Stimulated activated CD8-positive, alpha-beta memory T cell treated with anti-CD3 and anti-CD28 coated beads, Interleukin-15, amount 100 ng/mL, for 1 hour (primary cell): ENCODE measurements around the gene QSOX2.
"Not testable (repeated sequence)": the region's sequence is repeated elsewhere in the genome, so short reads cannot be mapped to it uniquely, and the experiment has no call there.

ENCODE experiments used
- DNase-seq: peaks from one replicate; pipeline ENCODE4 v3.0.0-alpha.2; 2020; ENCODE audit warnings: low read depth

QSOX2 gene

GRCh38 chr9:136236471-136237410 lies 8.9 kb downstream of the QSOX2 start:
- DNase-seq, result not testable (repeated sequence)

- DNase-seq, result no peak
Observed at GRCh38 chr9:136235709-136236455, 9.7 kb downstream of the QSOX2 start.

GRCh38 chr9:136235171-136235570 lies 10.4 kb downstream of the QSOX2 start:
- no peak for DNase-seq

DNA sequence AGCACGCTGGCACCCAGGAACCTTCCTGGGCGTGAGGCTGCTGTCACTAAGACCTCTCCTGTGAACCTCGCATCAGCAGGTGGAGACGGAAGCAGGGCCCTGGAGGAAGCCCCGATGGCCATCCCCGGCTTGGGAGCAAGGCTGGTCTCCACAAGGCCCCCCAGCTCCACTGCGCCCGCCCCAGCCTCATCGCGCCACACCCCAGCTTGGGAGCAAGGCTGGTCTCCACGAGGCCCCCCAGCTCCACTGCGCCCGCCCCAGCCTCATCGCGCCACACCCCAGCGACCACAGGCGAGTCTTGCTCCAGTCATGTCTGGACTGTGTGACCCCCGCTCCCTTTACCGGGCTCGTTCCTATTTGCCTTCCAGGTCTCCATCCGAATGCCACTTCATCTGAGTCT lies 11.0 kb downstream of the QSOX2 start:
- no peak for DNase-seq

- no peak for DNase-seq
Observed at GRCh38 chr9:136233868-136234267, 11.7 kb downstream of the QSOX2 start.

DNA sequence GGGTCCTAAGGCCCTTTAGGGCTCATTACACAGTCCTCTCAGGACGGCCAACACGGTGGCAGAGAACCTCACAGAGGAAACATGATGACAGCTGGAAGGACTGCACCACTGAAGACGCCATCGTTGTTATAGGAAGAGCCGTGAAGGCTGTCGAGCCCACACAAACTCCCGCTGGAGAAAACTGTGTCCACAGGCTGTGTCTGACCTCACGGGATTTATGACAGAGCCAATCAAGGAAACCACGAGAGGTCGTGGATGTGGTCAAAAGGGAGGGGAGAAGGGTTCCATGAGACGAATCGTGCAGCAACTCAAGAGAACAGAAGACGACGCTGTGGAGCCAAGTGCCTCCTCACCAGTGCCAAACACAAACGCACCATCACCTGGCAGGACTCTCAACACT lies 12.2 kb downstream of the QSOX2 start:
- no peak for DNase-seq

DNA sequence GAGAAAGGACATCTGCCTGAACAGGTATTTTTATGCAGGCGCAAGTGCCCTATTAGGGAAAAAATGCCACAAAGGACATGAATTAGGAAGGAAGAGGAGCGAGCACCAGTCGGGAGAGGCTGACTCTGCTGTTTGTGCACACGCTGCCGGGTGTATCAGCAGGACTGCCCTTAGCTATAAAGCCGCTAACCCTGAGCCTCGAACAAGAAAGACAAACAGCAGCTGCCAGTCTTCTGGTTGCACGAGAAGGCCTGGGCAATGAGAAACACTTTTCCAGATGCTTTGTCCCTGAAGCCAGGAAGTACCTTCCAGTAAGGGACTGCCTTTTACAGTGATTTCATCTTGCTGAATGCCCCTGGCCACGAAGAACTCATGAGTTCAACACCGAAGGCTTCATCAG lies 12.6 kb downstream of the QSOX2 start:
- DNase-seq, result no peak

DNA sequence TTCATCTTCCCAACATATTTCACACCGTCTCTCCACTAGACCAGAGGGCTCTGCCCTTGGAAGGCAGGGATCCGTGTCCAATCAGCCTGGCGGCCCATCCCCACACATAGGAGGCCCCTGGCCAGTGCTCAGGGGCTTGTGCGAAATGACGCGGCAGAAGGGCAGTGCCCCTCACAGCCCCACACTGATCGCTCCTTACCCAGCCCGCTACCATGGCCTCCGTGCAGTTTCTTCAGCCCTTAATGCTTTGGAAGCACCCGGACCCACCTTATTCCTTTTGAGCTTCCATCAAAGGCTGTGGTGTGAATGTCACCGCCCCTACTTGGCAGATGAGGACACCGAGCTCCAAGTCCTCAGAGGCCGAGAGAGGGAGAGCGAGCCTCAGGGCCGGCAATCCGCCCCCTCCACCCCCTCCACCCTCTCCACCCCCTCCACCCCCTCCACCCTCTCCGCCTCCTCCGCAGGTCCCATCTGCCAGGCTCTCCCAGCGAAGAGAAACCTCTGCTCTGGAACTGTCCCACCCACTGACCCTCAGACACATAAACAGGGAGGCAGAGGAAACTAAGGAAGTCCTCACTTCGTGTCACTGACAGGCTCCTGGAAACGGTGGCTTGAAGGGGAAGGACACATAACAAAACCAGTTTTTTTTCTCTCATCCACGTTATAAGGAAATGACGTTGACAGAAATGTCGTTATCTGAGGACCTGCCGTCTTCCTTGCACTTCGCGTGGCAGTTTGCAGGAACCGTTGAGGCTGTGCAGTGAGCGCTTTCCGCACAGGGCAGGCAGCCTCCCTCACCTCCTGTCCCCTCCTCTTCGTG lies 13.9 kb downstream of the QSOX2 start:
- DNase-seq, result no peak

GRCh38 chr9:136230773-136231172 lies 14.8 kb downstream of the QSOX2 start:
- DNase-seq, result no peak

DNA sequence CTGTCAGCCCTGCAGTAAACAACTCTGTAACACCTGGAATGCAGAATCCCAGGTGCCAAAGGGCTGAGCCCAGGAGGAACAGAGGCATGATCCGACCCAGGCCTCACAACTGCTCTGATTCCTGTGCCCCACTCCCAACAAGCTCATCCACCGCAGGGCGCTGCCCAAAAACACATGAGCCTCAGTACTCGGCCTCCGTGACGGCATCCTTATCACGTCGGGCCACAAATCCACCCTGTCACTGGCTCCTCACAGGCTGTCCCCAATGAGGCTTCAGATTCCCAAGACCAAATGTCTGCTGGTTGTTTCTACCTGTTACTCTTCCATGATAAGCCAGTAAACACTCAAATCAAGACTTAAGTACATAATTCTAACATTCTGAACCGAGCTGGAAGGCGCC lies 15.2 kb downstream of the QSOX2 start:
- no peak for DNase-seq

DNA sequence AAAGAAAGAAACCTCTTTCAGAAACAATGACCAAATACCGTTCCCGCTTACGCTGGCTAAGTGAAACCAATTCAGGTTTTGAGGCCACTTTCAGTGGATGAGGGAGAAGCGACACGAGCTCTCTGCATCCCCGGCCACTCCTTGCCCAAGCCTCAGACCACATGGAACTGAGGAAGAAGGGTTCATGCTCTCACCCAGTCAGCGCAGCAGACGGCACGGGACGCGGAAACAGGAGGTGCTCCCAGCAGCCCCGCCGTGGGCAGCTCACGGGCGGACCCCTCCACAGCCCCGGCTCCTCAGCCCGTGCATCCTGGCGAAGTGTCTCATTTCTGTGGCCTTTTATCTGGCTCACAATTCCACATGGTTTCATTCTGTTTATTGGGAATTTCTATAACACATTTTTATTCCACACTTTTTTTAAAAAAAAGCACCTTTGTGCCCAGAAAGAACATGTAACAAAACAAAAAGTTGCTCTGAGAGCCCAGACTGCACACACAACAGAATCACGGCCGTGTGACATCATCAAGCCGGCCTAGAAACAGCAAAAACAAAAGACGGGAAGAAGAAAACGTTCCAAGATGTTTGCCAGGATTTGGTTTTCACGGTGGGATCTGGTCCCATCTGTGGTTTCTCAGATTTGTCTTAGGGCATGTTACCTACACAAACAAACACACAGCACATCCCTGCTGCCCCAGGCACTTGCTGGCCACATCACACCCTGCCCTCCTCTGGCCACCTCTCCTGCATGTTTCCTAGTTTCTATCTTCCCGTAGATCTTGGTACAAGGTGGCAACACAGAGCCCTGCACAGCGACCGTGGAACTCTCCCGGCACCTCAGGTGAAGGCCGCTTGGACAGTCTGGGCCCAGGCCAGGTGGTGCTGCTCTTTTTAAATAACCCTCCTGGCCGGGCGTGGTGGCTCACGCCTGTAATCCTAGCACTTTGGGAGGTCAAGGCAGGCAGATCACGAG lies 16.2 kb downstream of the QSOX2 start:
- no peak for DNase-seq

DNA sequence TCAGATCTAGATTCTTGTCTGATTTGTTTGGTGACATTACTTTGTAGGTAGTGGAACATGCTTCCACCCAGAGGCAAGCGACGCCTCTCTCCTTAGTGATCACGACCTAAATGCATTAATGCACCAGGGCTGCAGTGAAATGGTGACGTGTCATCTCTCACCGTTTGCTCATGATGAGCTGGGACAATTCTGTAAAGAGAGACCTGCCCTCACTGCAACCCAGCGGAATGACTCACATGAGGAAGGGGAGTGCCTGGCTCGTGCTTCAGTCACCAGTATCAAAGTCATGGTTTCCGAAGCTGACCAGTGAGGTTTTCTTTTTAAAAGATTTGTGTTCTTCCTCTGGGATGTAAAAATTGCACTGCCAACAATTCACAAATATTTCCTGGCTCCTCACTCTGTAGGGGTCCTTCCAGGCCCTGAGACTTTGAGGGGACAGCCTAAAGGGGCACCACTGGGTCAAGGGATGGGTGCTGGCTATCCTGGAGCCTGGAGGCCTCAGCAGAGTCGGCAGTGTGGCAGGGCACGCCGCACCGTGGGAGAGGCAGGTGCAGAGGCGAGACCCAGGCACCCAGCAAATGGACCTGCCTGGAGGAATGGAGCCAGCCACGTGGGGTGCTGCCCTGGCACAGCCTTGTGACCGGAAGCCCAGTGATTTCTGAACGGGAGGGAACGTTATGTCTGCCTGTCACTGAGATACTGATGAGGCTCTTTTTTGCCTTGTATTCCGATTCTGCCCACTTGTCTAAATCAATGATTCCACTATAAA lies 17.3 kb downstream of the QSOX2 start:
- DNase-seq, result no peak

DNA sequence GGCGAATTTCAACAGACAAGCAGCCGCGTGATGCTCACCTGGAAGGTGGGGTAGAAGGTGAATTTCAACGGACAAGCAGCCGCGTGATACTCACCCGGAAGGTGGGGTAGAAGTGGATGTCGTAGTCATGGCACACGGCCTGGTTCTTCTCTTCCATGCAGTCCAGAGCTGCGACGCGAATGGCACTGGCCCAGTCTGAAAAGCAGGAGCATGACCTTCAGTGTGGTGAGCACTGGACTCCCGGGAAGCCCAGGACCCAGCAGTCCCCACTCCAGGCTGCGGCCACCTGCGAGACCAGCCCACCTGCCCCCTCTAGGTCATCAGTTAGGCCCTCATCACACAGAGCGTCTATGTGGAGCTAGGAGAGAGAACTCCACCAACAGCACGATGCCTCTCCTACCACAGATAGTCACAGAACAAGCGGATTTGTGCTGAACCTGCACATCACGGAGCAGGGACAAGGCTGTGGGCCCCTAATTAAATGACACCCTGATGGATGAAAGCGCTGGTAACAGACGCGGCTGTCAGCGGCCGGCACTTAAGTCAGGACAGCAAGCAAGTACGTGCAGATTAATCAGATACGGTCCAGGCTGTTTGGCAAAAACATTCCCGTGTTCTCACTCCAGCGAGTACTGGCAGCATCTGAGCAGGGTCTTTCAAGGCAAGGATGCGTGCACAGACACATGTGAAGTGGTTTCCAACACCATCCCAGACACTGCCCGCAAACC lies 18.8 kb downstream of the QSOX2 start:
- no peak for DNase-seq

DNA sequence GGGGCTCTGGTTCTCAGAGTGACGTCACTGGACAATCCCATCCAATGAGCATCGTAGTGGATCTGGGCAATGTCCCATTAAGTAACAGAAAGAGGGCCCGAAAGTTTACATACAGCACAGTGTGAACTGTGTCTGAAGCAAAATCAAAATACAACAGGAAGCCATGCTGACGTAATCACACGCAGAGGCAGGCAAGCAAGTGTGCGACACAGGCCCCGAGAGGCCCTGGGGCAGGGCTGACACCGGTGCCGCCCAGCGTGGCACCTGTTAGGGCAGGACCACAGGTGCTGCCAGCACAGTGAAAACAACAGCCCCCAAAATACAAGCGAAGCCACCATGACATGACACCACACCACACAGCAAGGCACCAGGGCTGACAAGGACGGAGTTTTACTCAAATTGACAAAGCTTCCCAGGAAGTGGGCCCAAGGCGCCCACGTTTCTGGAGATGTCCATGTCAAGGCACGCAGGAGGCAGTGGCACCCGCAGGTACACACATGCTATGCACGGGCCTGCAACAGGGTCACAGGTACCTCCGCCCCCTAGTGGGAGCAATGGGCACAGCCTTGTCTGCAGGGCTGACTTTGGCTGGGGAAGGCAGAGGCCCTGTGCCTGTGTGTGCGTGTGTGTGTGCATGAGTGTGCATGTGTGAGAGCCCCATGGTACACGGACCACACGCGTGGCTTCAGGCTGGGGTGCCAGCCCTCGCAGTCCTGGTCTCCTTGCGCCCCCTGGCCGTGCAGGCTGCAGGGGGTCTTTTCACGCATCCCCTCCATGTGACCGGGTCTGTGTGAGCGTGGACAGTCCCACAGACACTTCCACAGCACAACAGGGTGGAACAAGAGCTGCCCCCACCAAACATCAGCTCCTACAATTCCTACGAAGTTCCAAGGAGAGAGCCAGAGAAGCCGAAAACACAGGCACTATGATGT lies 19.6 kb downstream of the QSOX2 start:
- peak; percentile 44 for DNase-seq

DNA sequence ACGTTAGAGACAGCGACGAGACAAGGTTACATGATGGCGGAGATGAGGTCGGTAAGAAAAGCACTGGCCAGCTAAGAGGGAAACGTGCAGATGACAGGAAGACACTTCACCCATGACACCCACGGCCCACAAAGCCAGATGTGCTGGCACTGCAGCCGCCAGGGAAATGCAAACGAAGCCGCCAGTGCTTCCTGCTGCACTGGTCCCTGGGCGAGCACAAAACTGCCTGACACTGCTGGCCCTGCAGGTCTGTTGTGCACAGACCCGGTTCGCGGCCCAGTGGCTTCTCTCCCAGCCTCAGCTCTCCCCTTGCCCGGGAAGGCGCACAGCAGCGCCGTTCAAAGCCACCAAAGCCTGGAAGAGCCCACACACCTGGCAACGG lies 20.3 kb downstream of the QSOX2 start:
- DNase-seq, result no peak

DNA sequence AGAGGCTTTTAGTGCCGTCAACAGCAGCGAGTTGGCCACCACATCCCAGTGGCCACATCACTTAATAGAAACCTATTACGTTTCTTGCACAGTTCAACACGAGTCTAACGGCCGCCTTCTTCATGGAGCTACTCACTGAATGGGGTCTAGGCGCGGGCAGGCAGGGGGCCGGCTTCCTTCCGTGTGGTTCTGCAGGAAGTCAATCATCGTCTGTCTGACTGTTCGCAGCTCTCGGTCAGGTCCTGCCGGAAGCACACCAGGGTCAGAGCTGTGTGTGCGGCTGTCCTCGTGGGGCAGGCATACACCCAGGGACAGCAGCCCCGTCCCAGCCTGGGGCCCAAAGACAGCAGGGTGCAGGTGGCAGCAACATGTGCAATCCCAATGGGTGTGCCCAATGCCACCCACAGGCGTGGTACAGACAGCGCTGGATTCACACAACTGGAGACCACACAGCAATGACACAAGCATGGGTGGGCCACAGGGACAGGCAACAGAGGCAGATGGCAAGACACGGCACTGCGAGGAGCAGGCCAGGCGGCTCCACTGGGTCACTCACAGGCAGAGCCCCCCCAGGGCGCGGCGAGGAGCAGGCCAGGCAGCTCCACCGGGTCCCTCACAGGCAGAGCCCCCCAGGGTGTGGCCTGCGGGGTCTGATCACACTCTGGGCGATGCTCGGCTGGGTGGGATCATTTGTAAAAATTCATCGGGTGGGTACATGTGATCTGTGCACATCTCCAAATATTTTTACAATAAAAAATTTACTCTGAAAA lies 21.6 kb downstream of the QSOX2 start:
- no peak for DNase-seq

- DNase-seq, result no peak
Observed at GRCh38 chr9:136222906-136223285, 22.7 kb downstream of the QSOX2 start.
